HFFc6 (cell line): Measurements from ENCODE around the gene MRPL27. TPM values are rescaled to one million over a fixed set of nuclear protein-coding genes. Genes with fewer than 3 reads are reported as not detected.

Experiments used
- DNase-seq: peaks from one replicate; pipeline ENCODE4 v3.0.0-alpha.2; 2018
- H3K27ac Mint-ChIP-seq: 2 replicates; pipeline ENCODE4 v1.8.0; 2020; ENCODE audit warnings: mild to moderate bottlenecking, mixed read lengths
- H3K27me3 Mint-ChIP-seq: 2 replicates; pipeline ENCODE4 v1.8.0; 2021; ENCODE audit warnings: mild to moderate bottlenecking, moderate library complexity, mixed read lengths; ENCODE audit not compliant: insufficient read depth
- H3K36me3 Mint-ChIP-seq: 2 replicates; pipeline ENCODE4 v1.8.0; 2021; ENCODE audit warnings: low read depth, mixed read lengths
- H3K4me1 Mint-ChIP-seq: 2 replicates; pipeline ENCODE4 v1.8.0; 2020; ENCODE audit warnings: low read depth, mixed read lengths
- H3K4me3 Mint-ChIP-seq: 2 replicates; pipeline ENCODE4 v1.8.0; 2020; ENCODE audit warnings: mild to moderate bottlenecking, moderate library complexity, mixed read lengths
- H3K9me3 Mint-ChIP-seq: 2 replicates; pipeline ENCODE4 v1.8.0; 2020; ENCODE audit warnings: mild to moderate bottlenecking, mixed read lengths
- CTCF ChIP-seq: fragments of 200-600 bp; sonication (generic); IDR thresholded peaks from 2 replicates; pipeline ENCODE4 v1.5.0; 2021; ENCODE audit warnings: antibody characterized with exemption, mild to moderate bottlenecking
- total RNA-seq, 6 experiments: library from RNA; stranded (reverse); fragmentation: NEBNext Ultra II Directional; extraction: Animal tissue kit (Norgen Biotek cat#: 25700); gene quantifications; 2 replicates in 1 of 6; 3 replicates in 5 of 6; pipeline ENCODE4 v1.2.3, GENCODE V29; 2021

MRPL27 gene
- total RNA-seq, 6 experiments from 2014 or later = 70.0 to 78.7 (median 75.0) TPM

GRCh38 chr17:50397919-50398285 lies 24.9 kb upstream of the MRPL27 start:
- Mint-ChIP-seq H3K9me3 (no peaks in the 10 kb centered on the region), H3K4me1 (peaks cover 32% of the 10 kb centered on the region), H3K27me3 (peaks cover 4% of the 10 kb centered on the region), H3K4me3 (peak overlapping the region; percentile 97), H3K27ac (peak overlapping the region; percentile 94), H3K36me3 (peaks cover 37% of the 10 kb centered on the region)
- DNase-seq = no peak
- TF ChIP-seq CTCF = no peak

DNA sequence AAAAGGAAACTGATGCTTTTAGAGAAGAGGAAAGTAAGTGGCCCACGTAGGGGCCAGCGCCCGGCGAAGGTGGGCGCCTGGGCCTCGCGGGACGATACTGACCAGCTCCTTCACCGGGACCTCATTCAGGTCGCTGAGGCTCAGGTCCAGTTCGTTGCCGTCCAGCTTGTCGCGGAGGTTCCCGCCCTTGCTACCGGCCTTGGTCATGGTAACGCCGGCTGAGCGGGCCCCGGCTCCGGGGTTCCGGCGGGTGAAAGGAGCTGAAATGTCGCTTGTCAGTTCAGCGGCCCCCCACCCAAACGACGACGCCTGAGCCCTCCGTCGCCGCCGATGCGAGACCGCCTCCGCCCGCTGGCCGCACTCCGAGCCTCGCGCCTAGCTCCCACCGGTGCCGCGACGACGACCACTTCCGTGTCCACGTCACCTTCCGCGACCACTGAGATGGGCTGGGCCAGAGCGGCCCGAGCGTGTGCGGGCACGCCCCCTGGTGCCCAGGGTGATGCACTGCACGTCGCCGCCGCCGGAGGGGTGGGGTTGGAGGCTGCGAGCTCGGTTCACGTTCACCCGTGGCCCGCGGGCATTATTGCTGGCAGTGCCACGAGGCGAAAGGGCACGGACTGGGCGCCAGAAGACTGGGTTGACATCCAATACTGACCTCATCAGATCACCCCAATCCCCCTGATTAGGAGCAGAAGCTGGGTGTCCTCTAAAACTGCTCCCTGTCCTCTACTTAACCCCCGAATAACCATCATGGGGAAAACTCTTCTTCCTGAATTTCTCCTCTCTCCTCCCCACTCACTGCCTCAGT lies 24.3 kb upstream of the MRPL27 start, which contains the start of gene LRRC59:
LRRC59 (minus strand) TSS at position 413 of the 808 bp plus-strand sequence; CDS start at position 207, 206 bp downstream.
- peak within 1 kb of the TSS; percentile 97 for H3K4me3 Mint-ChIP-seq
- peak; percentile 99 for TF ChIP-seq CTCF
- peak within 1 kb of the TSS; percentile 94 for H3K27ac Mint-ChIP-seq
- peaks cover 36% of the 10 kb centered on the region for H3K4me1 Mint-ChIP-seq
- DNase-seq = peak; percentile 68
- peaks cover 4% of the 10 kb centered on the region for H3K27me3 Mint-ChIP-seq
- peaks cover 40% of the 10 kb centered on the region for H3K36me3 Mint-ChIP-seq
- no peaks in the 10 kb centered on the region for H3K9me3 Mint-ChIP-seq

GRCh38 chr17:50396261-50397110 lies 23.5 kb upstream of the MRPL27 start:
- Mint-ChIP-seq H3K27ac (peak overlapping the region; percentile 94), H3K36me3 (peaks cover 45% of the 10 kb centered on the region), H3K9me3 (no peaks in the 10 kb centered on the region), H3K4me3 (peak overlapping the region; percentile 97), H3K4me1 (peaks cover 41% of the 10 kb centered on the region), H3K27me3 (peaks cover 4% of the 10 kb centered on the region)
- no peak for TF ChIP-seq CTCF
- peak; percentile 26 for DNase-seq

- Mint-ChIP-seq H3K27me3 (no peaks in the 10 kb centered on the region; the same call in 1 of the 2 replicates), H3K9me3 (no peaks in the 10 kb centered on the region), H3K36me3 (peaks cover 56% of the 10 kb centered on the region)
These were observed 21.7 kb upstream of the MRPL27 start for GRCh38 chr17:50394711-50395110.

More at GRCh38 chr17:50394711-50395110, 21.7 kb upstream of the MRPL27 start:
- DNase-seq = no peak
- Mint-ChIP-seq H3K27ac (peak overlapping the region; percentile 50), H3K4me3 (peak overlapping the region; percentile 97), H3K4me1 (peaks cover 45% of the 10 kb centered on the region)
- TF ChIP-seq CTCF = no peak; the same call in 1 of the 2 replicates
